GM12865 (cell line): ENCODE data around the gene SELENOI.

Experiments
- DNase-seq: peaks from one replicate; pipeline ENCODE4 v3.0.0; 2010; ENCODE audit warnings: low read depth
- H3K4me3 ChIP-seq: 2 replicates; pipeline ENCODE4 v1.5.1; 2011; ENCODE audit warnings: mild to moderate bottlenecking, low read depth, low read length, control low read depth
- TF ChIP-seq, protein P1 (sequence below): IDR thresholded peaks from 2 replicates; pipeline ENCODE4 v1.5.1; 2011; ENCODE audit warnings: low read length, control low read depth, low read depth, inconsistent platforms; ENCODE audit not compliant: insufficient read depth; ENCODE audit errors: missing control alignments

The SELENOI gene

DNA sequence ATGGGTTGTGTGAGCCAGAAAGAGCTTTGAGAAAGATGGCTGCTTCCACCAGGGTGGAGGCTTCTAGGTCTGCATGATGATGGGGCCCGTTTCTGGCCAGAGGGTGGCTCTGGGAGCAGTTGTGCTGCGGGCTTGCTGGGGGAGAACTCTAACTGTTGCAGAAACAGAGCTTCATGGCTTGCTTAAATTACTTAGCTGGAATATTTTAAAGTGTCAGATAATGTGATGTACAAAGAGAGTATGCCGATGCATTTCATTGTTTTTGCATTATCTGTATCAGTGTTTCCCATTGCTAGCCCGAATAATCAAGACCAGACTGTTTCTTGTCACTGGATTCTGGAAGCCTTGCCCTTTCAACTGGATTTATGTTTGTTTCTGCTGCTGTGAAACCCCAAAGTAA lies 49.5 kb downstream of the SELENOI start:
- TF ChIP-seq, protein P1, sequence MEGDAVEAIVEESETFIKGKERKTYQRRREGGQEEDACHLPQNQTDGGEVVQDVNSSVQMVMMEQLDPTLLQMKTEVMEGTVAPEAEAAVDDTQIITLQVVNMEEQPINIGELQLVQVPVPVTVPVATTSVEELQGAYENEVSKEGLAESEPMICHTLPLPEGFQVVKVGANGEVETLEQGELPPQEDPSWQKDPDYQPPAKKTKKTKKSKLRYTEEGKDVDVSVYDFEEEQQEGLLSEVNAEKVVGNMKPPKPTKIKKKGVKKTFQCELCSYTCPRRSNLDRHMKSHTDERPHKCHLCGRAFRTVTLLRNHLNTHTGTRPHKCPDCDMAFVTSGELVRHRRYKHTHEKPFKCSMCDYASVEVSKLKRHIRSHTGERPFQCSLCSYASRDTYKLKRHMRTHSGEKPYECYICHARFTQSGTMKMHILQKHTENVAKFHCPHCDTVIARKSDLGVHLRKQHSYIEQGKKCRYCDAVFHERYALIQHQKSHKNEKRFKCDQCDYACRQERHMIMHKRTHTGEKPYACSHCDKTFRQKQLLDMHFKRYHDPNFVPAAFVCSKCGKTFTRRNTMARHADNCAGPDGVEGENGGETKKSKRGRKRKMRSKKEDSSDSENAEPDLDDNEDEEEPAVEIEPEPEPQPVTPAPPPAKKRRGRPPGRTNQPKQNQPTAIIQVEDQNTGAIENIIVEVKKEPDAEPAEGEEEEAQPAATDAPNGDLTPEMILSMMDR = no peak
- DNase-seq = no peak

DNA sequence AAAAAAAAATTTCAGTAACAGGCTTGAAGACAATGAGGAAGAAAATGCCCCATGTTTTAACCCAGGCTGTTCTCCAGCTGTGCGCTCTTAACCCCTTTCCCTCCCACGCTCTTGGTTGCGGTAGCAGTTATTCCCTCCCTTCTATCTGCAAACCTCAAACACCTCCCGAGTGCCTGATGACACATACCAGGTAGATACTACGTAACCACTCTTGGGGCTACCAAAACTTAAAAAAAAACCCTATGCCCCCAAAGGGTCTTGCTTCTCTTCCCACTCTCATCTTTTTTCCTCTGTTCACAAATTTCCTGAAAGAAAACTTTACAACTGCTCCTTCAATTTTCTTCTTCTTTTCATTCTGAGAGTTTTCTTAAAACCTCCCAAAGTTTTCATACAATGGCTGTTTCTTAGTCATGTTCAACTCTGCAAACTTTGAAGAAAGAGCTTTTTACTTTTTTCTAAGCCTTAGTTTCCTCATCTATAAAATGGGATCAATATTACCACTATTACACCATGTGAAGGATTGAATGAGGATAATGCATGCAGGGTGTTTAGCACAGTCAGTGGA lies 50.9 kb downstream of the SELENOI start:
- H3K4me3 ChIP-seq = no peak overlapping the region
- no peak for DNase-seq
- TF ChIP-seq, protein P1 = no peak

More for the DNA sequence above, 49.5 kb downstream of the SELENOI start:
- no peak overlapping the region for H3K4me3 ChIP-seq

DNA sequence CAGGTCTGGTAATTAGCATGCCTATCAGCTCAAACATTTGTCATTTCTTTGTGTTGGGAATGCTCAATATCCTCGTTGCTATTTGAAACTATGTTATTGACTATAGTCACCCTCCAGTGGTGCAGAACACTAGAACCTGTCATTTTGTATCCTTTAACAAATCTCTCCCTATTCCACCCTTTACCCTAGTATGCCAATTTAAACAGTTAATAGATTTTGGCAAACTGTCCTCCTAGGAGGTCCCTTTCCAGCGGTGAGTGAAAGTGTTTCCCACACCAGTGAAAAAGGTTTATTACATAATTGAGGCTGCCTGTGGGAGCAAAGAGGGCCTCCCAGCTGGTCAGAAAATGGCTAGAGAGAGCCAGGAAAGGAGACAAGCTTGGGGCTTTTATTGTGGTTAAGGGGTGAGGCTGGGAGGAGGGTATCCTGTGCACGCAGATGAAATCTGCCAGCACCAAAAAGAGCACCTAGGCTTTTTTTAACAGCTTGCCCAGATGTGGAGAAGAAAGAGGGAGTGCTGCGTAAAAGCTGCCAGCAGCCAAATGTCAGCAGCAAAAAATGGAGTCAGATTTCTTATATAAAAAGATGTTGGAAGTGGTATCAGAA lies 53.9 kb downstream of the SELENOI start:
- TF ChIP-seq, protein P1 = no peak
- DNase-seq = peak; percentile 9
- H3K4me3 ChIP-seq = no peak overlapping the region

DNA sequence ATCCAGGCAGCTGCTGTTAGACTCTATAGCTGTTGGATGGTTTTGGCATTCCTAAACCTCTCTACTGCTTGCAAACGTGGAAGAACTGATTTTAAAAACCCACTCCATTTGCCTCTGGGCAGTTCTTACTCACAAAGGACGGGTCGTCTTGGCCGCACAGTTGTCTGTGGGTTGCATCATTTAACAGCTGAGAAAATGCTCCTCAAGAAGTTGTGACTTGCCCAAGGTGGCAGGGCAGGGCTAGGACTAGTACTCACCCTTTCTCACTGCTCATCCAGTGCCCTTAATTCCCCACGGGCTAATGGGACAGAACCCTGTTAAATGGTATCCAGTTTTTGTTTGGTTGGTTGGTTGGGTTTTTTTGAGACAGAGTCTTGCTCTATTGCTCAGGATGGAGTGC lies 54.8 kb downstream of the SELENOI start:
- H3K4me3 ChIP-seq = no peak overlapping the region
- TF ChIP-seq, protein P1 = no peak
- no peak for DNase-seq

DNA sequence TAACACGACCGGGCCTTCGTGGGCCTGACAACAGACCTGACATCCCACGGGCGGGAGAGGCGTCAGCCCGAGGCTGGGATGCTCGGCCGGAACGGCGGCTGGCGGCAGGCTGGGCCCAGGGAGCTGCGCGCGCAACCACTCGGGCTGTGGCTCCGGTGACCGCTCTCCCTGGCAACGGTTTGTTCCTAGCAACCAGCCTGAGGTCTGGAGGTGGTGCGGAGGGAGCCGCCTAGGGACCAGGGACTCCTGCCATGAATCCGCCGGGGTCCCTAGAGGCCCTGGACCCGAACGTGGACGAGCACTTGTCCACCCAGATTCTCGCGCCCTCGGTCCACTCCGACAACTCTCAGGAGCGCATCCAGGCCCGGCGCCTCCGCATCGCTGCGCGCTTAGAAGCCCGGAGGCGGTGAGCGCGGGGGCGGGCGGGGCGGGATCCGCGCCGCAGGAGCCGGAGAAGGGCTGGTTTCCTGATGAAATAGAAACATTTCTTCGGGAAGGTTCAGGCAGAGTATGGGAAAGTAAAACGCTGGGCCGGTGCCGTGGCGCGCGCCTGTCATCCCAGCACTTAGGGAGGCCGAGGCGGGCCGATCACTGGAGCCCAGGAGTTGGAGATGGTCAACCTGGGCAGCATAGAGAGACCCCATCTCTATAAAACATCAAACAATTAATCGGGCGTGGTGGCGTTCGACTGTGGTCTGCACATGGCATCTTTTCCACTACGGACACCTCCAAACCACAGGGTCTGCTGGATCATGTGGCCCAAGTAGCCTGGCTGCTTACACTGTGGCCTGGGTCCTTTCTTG lies 56.0 kb downstream of the SELENOI start, which contains the start of gene DRC1:
Gene DRC1 (plus strand): TSS at position 182 of the 803 bp plus-strand sequence. CDS start 70 bp downstream, at position 252.
- no peak within 1 kb of the TSS for H3K4me3 ChIP-seq
- TF ChIP-seq, protein P1 = no peak
- no peak for DNase-seq

DNA sequence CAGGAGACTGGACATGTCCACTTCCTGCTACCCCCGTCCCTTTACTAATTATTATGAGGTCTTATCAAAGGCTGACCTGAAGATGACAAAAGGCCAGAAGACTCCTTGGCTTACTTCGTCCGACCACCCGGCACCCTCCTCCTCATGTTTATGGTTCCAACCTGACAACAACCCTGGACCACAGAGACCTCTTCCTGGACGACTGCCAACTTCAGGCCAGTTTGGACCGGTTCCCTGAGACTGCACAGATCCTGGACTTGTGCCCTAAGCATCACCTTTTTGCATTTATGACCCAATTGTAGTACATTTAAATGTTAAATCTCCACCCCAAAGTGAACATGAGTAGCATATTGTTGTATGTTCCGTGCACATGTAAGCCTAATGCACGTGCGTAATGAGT lies 61.6 kb downstream of the SELENOI start:
- H3K4me3 ChIP-seq = no peak overlapping the region
- TF ChIP-seq, protein P1 = no peak
- DNase-seq = no peak

DNA sequence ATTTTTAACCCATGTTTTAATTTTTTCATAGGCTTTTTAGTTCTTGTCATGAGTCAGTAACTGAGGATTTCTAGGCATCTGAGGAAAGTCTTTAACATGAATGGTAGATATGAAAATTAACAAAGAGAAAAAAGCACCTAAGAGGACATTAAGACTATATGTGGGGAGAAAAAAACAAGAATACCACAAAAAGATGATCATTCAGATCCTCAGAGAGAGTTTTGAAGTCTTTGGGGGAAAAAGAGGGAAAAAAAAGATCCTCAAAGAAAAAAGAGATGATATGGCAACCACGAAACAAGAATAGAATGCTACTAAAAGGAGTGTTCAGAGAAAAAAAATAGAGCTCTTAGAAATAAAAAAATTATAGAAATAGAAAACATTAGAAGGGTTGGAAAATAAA lies 63.8 kb downstream of the SELENOI start:
- no peak overlapping the region for H3K4me3 ChIP-seq
- DNase-seq = no peak
- TF ChIP-seq, protein P1 = no peak
